ENCODE measurements around the gene SP3. TPM values are rescaled to one million over a fixed set of nuclear protein-coding genes. Genes with fewer than 3 reads are reported as not detected.

Gene SP3
- total RNA-seq, 4 donors from 2014 or later = 78.7 to 102 (median 92.2) TPM

DNA sequence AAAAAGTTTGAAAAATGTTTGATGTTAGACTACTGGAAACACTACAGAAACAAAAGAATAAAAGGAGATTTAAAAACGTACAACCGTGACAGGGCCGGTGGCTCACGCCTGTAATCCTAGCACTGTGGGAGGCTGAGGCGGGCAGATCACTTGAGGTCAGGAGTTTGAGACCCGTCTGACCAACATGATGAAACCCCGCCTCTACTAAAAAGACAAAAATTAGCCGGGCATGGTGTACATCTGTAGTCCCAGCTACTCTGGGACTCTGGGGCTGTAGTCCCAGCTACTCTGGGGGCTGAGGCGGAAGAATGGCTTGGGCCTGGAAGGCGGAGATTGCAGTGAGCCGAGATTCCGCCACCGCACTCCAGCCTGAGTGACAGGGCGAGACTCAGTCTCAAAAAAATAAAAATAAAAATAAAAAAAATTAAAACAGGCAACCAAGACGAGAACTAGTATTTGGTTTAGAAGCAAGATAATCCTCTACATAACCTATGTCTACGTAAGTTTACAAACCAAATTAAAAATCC is 5.8 kb downstream of the SP3 start:
- H3K27ac ChIP-seq (replicated peaks in 1 of 4) = peak overlapping the region in 3 of 4 donors; percentile 26 to 40 (median 31)
- DNase-seq (ENCODE audit: extremely low spot score) = no peak
- intact Hi-C loops (cut with DNase I) = no loop called here
- no peaks in the 10 kb centered on the region for H3K27me3 ChIP-seq
- H3K9me3 ChIP-seq = peaks cover 0 to 5% (median 0%) of the 10 kb centered on the region in 4 donors
- WGBS = 80% methylated on average over 16 of the region's 16 CpGs
- peaks cover 11 to 20% (median 15%) of the 10 kb centered on the region in 4 donors for H3K36me3 ChIP-seq
- TF ChIP-seq CTCF (IDR thresholded peaks at IDR 0.05) (no peak), EP300 (IDR thresholded peaks at IDR 0.05) (no peak), POLR2AphosphoS5 (IDR thresholded peaks at IDR 0.05) (no peak), POLR2A (IDR thresholded peaks at IDR 0.05; ENCODE audit: low read depth) (no peak)
- peaks cover 61 to 86% (median 81%) of the 10 kb centered on the region in 4 donors for H3K4me1 ChIP-seq
- no peak overlapping the region for H3K4me3 ChIP-seq

GRCh38 chr2:173958198-173958846 is 6.9 kb downstream of the SP3 start:
- TF ChIP-seq EP300 (IDR thresholded peaks at IDR 0.05) = no peak
- DNase-seq (ENCODE audit: extremely low spot score) = no peak
- H3K36me3 ChIP-seq = peaks cover 11 to 31% (median 20%) of the 10 kb centered on the region in 4 donors
- intact Hi-C loops (cut with DNase I) = no loop called here
- WGBS = 58% methylated on average over 4 of the region's 4 CpGs
- no peaks in the 10 kb centered on the region for H3K27me3 ChIP-seq
- peaks cover 0 to 5% (median 0%) of the 10 kb centered on the region in 4 donors for H3K9me3 ChIP-seq
- H3K4me1 ChIP-seq = peaks cover 62 to 97% (median 92%) of the 10 kb centered on the region in 4 donors
- H3K4me3 ChIP-seq = no peak overlapping the region
- no peak overlapping the region for H3K27ac ChIP-seq (replicated peaks in 1 of 4)

- H3K36me3 ChIP-seq = peaks cover 11 to 32% (median 22%) of the 10 kb centered on the region in 4 donors
- intact Hi-C loops (cut with DNase I) = no loop called here
- WGBS = 64% methylated on average over 2 of the region's 2 CpGs
- peaks cover 61 to 99% (median 94%) of the 10 kb centered on the region in 4 donors for H3K4me1 ChIP-seq
- no peak overlapping the region for H3K27ac ChIP-seq (replicated peaks in 1 of 4)
- no peak overlapping the region for H3K4me3 ChIP-seq
- H3K9me3 ChIP-seq = peaks cover 0 to 5% (median 0%) of the 10 kb centered on the region in 4 donors
- no peaks in the 10 kb centered on the region for H3K27me3 ChIP-seq
- no peak for TF ChIP-seq EP300 (IDR thresholded peaks at IDR 0.05)
- no peak for TF ChIP-seq CTCF (IDR thresholded peaks at IDR 0.05)
- no peak for TF ChIP-seq POLR2AphosphoS5 (IDR thresholded peaks at IDR 0.05)
- TF ChIP-seq POLR2A (IDR thresholded peaks at IDR 0.05; ENCODE audit: low read depth) = no peak
- DNase-seq (ENCODE audit: extremely low spot score) = no peak
Measured at GRCh38 chr2:173957517-173957916, 7.7 kb downstream of the SP3 start.

- DNase-seq (ENCODE audit: extremely low spot score) = no peak
- Histone ChIP-seq H3K36me3 (peaks cover 11 to 32% (median 22%) of the 10 kb centered on the region in 4 donors), H3K9me3 (peaks cover 0 to 4% (median 0%) of the 10 kb centered on the region in 4 donors), H3K4me3 (no peak overlapping the region), H3K4me1 (peaks cover 50 to 99% (median 94%) of the 10 kb centered on the region in 4 donors), H3K27ac (replicated peaks in 1 of 4) (no peak overlapping the region), H3K27me3 (no peaks in the 10 kb centered on the region)
- TF ChIP-seq EP300 (IDR thresholded peaks at IDR 0.05) (no peak), POLR2A (IDR thresholded peaks at IDR 0.05; ENCODE audit: low read depth) (no peak), CTCF (IDR thresholded peaks at IDR 0.05) (no peak), POLR2AphosphoS5 (IDR thresholded peaks at IDR 0.05) (no peak)
- intact Hi-C loops (cut with DNase I) = no loop called here
- WGBS = 50% methylated on average over 3 of the region's 3 CpGs
Measured at GRCh38 chr2:173956454-173956853, 8.7 kb downstream of the SP3 start.

DNA sequence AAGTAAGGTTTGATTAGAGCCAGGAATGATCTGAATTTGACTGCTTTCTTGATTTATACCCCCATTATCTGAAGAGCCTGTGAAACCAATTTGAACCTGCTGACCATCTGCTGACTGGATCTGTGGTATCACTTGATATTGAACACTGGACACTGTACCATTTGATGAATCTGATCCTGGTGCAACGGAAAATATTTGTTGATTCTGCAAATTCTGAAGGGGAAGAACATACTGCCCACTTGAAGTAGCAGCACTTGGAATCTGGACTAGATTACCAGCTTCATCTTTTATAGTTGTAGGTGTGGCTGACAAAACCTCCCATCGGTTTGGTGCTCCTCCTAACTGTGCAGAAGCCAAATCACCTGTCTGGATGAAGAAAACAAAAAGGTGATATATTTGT is 9.3 kb downstream of the SP3 start:
- peaks cover 11 to 31% (median 21%) of the 10 kb centered on the region in 4 donors for H3K36me3 ChIP-seq
- intact Hi-C loops (cut with DNase I) = no loop called here
- TF ChIP-seq CTCF (IDR thresholded peaks at IDR 0.05) (no peak), POLR2AphosphoS5 (IDR thresholded peaks at IDR 0.05) (no peak), POLR2A (IDR thresholded peaks at IDR 0.05; ENCODE audit: low read depth) (no peak), EP300 (IDR thresholded peaks at IDR 0.05) (no peak)
- no peak overlapping the region for H3K4me3 ChIP-seq
- no peaks in the 10 kb centered on the region for H3K27me3 ChIP-seq
- peaks cover 50 to 99% (median 97%) of the 10 kb centered on the region in 4 donors for H3K4me1 ChIP-seq
- no peaks in the 10 kb centered on the region for H3K9me3 ChIP-seq
- H3K27ac ChIP-seq (replicated peaks in 1 of 4) = no peak overlapping the region
- no peak for DNase-seq (ENCODE audit: extremely low spot score)
- 69% methylated on average over 2 of the region's 2 CpGs for WGBS

Measured in esophagus muscularis mucosa (tissue), 4 donors.